ENCODE data around the gene UBE4B. TPM values are rescaled to one million over a fixed set of nuclear protein-coding genes. Genes with fewer than 3 reads are reported as not detected.

The UBE4B gene
- total and polyA plus RNA-seq, 2 experiments from 2014 or later: 28.4 to 115 TPM

DNA sequence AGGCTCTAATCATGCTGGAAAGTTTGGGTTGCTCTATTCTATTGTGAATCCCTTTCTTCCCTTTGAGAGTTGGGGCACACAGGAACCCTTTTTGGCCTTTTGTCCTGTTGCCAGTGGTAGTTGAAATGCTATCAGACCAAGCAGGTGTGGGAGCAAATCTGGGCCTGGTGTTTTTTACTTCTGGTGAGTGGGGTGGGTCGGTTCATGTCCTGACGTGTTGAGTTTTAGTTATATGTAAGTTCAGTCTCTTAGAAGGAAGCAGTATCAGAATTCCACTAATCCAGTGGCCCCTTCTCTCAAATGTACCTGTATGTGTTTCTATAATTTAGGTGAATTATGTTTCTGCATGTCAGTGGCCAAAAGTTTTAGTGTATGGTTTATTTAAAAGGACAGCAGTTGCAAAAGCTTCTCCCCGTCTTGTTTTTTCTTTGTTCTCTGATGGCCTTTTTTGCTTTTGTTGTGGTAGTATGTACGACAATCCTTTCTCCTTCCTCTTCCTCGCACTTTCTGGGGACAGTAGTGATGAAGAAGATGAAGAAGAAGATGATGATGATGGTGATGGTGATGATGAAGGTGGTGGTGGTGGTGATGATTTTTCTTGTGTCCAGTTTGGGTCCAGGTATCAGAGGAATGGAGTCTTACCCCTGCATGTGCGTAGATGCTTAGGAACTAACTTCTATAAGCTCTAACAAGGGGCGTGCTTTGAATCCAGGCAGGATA lies 74.2 kb downstream of the UBE4B start:
- TF ChIP-seq REST (IDR thresholded peaks at IDR 0.05; ENCODE audit: unreplicated experiment): no peak
- no peak for TF ChIP-seq ZNF114 (CRISPR knock-in tag; IDR thresholded peaks at IDR 0.05)
- no peak for TF ChIP-seq EZH2phosphoT487 (IDR thresholded peaks at IDR 0.05; ENCODE audit: unreplicated experiment)
- TF ChIP-seq CTCF (conservative IDR thresholded peaks at IDR 0.05; ENCODE audit: low read depth in 2 of 2): no peak
- no peak for TF ChIP-seq EZH2 (IDR thresholded peaks at IDR 0.05; ENCODE audit: low read depth, unreplicated experiment)
- no peak for TF ChIP-seq NANOG (IDR thresholded peaks at IDR 0.05; ENCODE audit: borderline replicate concordance)
- no peak for TF ChIP-seq JUNB (IDR thresholded peaks at IDR 0.05; ENCODE audit: unreplicated experiment)
- no peak for TF ChIP-seq ZNF331 (CRISPR knock-in tag; IDR thresholded peaks at IDR 0.05; ENCODE audit: low read depth)
- TF ChIP-seq, protein P1, sequence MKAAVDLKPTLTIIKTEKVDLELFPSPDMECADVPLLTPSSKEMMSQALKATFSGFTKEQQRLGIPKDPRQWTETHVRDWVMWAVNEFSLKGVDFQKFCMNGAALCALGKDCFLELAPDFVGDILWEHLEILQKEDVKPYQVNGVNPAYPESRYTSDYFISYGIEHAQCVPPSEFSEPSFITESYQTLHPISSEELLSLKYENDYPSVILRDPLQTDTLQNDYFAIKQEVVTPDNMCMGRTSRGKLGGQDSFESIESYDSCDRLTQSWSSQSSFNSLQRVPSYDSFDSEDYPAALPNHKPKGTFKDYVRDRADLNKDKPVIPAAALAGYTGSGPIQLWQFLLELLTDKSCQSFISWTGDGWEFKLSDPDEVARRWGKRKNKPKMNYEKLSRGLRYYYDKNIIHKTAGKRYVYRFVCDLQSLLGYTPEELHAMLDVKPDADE (IDR thresholded peaks at IDR 0.05): no peak
- TF ChIP-seq, protein P2, sequence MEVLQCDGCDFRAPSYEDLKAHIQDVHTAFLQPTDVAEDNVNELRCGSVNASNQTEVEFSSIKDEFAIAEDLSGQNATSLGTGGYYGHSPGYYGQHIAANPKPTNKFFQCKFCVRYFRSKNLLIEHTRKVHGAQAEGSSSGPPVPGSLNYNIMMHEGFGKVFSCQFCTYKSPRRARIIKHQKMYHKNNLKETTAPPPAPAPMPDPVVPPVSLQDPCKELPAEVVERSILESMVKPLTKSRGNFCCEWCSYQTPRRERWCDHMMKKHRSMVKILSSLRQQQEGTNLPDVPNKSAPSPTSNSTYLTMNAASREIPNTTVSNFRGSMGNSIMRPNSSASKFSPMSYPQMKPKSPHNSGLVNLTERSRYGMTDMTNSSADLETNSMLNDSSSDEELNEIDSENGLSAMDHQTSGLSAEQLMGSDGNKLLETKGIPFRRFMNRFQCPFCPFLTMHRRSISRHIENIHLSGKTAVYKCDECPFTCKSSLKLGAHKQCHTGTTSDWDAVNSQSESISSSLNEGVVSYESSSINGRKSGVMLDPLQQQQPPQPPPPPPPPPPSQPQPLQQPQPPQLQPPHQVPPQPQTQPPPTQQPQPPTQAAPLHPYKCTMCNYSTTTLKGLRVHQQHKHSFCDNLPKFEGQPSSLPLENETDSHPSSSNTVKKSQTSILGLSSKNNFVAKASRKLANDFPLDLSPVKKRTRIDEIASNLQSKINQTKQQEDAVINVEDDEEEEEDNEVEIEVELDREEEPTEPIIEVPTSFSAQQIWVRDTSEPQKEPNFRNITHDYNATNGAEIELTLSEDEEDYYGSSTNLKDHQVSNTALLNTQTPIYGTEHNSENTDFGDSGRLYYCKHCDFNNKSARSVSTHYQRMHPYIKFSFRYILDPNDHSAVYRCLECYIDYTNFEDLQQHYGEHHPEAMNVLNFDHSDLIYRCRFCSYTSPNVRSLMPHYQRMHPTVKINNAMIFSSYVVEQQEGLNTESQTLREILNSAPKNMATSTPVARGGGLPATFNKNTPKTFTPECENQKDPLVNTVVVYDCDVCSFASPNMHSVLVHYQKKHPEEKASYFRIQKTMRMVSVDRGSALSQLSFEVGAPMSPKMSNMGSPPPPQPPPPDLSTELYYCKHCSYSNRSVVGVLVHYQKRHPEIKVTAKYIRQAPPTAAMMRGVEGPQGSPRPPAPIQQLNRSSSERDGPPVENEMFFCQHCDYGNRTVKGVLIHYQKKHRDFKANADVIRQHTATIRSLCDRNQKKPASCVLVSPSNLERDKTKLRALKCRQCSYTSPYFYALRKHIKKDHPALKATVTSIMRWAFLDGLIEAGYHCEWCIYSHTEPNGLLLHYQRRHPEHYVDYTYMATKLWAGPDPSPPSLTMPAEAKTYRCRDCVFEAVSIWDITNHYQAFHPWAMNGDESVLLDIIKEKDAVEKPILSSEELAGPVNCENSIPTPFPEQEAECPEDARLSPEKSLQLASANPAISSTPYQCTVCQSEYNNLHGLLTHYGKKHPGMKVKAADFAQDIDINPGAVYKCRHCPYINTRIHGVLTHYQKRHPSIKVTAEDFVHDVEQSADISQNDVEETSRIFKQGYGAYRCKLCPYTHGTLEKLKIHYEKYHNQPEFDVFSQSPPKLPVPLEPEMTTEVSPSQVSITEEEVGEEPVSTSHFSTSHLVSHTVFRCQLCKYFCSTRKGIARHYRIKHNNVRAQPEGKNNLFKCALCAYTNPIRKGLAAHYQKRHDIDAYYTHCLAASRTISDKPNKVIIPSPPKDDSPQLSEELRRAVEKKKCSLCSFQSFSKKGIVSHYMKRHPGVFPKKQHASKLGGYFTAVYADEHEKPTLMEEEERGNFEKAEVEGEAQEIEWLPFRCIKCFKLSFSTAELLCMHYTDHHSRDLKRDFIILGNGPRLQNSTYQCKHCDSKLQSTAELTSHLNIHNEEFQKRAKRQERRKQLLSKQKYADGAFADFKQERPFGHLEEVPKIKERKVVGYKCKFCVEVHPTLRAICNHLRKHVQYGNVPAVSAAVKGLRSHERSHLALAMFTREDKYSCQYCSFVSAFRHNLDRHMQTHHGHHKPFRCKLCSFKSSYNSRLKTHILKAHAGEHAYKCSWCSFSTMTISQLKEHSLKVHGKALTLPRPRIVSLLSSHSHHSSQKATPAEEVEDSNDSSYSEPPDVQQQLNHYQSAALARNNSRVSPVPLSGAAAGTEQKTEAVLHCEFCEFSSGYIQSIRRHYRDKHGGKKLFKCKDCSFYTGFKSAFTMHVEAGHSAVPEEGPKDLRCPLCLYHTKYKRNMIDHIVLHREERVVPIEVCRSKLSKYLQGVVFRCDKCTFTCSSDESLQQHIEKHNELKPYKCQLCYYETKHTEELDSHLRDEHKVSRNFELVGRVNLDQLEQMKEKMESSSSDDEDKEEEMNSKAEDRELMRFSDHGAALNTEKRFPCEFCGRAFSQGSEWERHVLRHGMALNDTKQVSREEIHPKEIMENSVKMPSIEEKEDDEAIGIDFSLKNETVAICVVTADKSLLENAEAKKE (CRISPR knock-in tag; IDR thresholded peaks at IDR 0.05): no peak
- no peak overlapping the region for H3K4me2 ChIP-seq

More for the DNA sequence above, 74.2 kb downstream of the UBE4B start:
- no peak overlapping the region for H3K4me3 Mint-ChIP-seq
- H3K36me3 Mint-ChIP-seq (ENCODE audit: low read depth): peaks cover 54% of the 10 kb centered on the region
- H3K36me3 ChIP-seq (ENCODE audit: insufficient read depth): peaks cover 16% of the 10 kb centered on the region
- H4K20me1 ChIP-seq (replicated peaks; ENCODE audit: insufficient read depth): peaks cover 8% of the 10 kb centered on the region; the same call in 1 of the 2 replicates
- H3F3A ChIP-seq (replicated peaks; ENCODE audit: low read depth): no peaks in the 10 kb centered on the region
- no peaks in the 10 kb centered on the region for H3K4me1 ChIP-seq (ENCODE audit: insufficient read depth)
- DNase-seq (ENCODE audit: low spot score): peak; percentile 9
- ATAC-seq: no peak
- H3K4me3 ChIP-seq: no peak overlapping the region
- H3K9me2 ChIP-seq (ENCODE audit: insufficient read depth): no peaks in the 10 kb centered on the region
- no peaks in the 10 kb centered on the region for H3K9me3 Mint-ChIP-seq
- no peak overlapping the region; the same call in 1 of the 2 replicates for H3K27ac Mint-ChIP-seq
- no peaks in the 10 kb centered on the region for H3K4me1 Mint-ChIP-seq
- peaks cover 3% of the 10 kb centered on the region for H3K79me2 ChIP-seq (replicated peaks; ENCODE audit: insufficient read depth)
- no peaks in the 10 kb centered on the region for H3K27me3 ChIP-seq (ENCODE audit: insufficient read depth)
- H3K27me3 Mint-ChIP-seq (ENCODE audit: insufficient read depth, low read depth, poor library complexity): peaks cover 3% of the 10 kb centered on the region
- H2AFZ ChIP-seq: no peak overlapping the region
- 0 out of 2 replicates have a peak overlapping the region, but pooled peaks have one; percentile 45 for H3K27ac ChIP-seq (ENCODE audit: low read depth)

Data from GM23338 (cell line).